Sigmoid colon (tissue), 4 donors: ENCODE data around the gene RAI14.

Experiments used
- CTCF ChIP-seq, 4 experiments: fragments of 450-650 bp in 3 of 4; fragments of 200-600 bp in 1 of 4; IDR thresholded peaks; one replicate each; pipeline ENCODE4 v1.5.1; 2016 to 2019; ENCODE audit warnings: antibody characterized with exemption in 4 of 4, mild to moderate bottlenecking in 3 of 4, moderate library complexity in 2 of 4
- EP300 ChIP-seq, 4 donors: sonication (generic); formaldehyde crosslinking; IDR thresholded peaks; one replicate each; pipeline ENCODE4 v1.6.1; 2017; ENCODE audit warnings: antibody characterized with exemption in 4 of 4
- POLR2A ChIP-seq, 2 donors: fragments of 450-650 bp; IDR thresholded peaks; one replicate each; pipeline ENCODE4 v1.6.1; 2016; ENCODE audit warnings: antibody characterized with exemption in 2 of 2, mild to moderate bottlenecking in 2 of 2, moderate library complexity in 2 of 2
- POLR2AphosphoS5 ChIP-seq, 4 donors: sonication (generic); formaldehyde crosslinking; IDR thresholded peaks; one replicate each; pipeline ENCODE4 v1.6.1; 2017; ENCODE audit warnings: antibody characterized with exemption in 4 of 4

GRCh38 chr5:34749431-34749873 lies 93.3 kb downstream of the RAI14 start:
- TF ChIP-seq CTCF (IDR thresholded peaks at IDR 0.05), result no peak
- no peak for TF ChIP-seq POLR2AphosphoS5 (IDR thresholded peaks at IDR 0.05)
- no peak for TF ChIP-seq POLR2A (IDR thresholded peaks at IDR 0.05)
- TF ChIP-seq EP300 (IDR thresholded peaks at IDR 0.05), result no peak
